Uterus (tissue), 2 donors: ENCODE data around the gene LAYN.

ENCODE experiments used
- POLR2A ChIP-seq, 2 donors: fragments of 450-650 bp; IDR thresholded peaks; one replicate each; pipeline ENCODE4 v1.6.1; 2016; ENCODE audit warnings: antibody characterized with exemption in 2 of 2, mild to moderate bottlenecking in 1 of 2, moderate library complexity in 1 of 2
- TF ChIP-seq, protein P1 (sequence below), 4 experiments: fragments of 200-600 bp in 2 of 4; fragments of 450-650 bp in 2 of 4; sonication (generic) in 2 of 4; IDR thresholded peaks; one replicate each; pipeline ENCODE4 v1.5.1; 2016 to 2019; ENCODE audit warnings: antibody characterized with exemption in 4 of 4, mild to moderate bottlenecking in 2 of 4, moderate library complexity in 1 of 4

DNA sequence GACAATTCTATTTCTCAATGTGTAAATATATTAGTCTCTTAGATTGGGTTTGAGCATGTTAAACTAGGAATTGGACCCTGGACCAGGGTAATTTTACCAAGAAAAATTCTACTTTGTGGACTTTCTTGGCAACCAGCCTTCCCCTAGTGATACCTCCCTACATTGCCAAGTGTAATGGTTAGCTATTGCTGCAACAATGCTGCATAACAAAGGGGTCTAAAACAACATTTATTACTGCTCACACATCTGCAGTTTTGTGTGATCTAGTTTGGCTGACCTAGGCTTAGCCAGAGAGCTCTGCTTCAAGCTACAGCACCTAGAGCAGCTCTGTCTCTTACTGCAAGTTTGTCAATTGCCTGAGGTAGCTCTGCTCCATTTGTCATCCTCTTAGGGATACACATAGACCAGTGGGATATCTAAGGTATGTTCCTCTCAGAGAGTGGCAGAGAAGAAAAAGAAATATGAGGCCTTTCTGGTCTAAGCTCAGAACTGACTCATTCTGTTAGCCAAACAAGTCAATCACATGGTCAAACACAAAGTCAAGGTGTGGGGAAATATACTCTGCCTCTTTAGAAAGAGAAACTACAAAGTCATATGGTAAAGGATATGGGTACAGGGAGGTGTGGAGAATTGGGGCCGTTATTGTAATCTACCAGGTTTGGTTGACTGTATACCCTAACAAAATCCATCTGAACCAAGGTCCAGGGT, 2.0 kb upstream of the LAYN start:
- TF ChIP-seq, protein P1, sequence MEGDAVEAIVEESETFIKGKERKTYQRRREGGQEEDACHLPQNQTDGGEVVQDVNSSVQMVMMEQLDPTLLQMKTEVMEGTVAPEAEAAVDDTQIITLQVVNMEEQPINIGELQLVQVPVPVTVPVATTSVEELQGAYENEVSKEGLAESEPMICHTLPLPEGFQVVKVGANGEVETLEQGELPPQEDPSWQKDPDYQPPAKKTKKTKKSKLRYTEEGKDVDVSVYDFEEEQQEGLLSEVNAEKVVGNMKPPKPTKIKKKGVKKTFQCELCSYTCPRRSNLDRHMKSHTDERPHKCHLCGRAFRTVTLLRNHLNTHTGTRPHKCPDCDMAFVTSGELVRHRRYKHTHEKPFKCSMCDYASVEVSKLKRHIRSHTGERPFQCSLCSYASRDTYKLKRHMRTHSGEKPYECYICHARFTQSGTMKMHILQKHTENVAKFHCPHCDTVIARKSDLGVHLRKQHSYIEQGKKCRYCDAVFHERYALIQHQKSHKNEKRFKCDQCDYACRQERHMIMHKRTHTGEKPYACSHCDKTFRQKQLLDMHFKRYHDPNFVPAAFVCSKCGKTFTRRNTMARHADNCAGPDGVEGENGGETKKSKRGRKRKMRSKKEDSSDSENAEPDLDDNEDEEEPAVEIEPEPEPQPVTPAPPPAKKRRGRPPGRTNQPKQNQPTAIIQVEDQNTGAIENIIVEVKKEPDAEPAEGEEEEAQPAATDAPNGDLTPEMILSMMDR (IDR thresholded peaks at IDR 0.05): no peak
- TF ChIP-seq POLR2A (IDR thresholded peaks at IDR 0.05): no peak
